Cardiac muscle cell (in vitro differentiated cells and primary cell): ENCODE results near the gene FHIP1B. TPM values are rescaled to one million over a fixed set of nuclear protein-coding genes. Genes with fewer than 3 reads are reported as not detected.

ENCODE experiments used
- DNase-seq, 2 donors: peaks; one replicate each; pipeline versions ENCODE4 v3.0.0 to v3.0.0-alpha.2; 2010 to 2017; ENCODE audit warnings: low read depth in 1 of 2, low spot score in 1 of 2
- H3K27ac ChIP-seq: fragments of 200-600 bp; sonication (generic); 2 replicates; pipeline ENCODE4 v1.5.1; 2016
- H3K27me3 ChIP-seq: fragments of 200-600 bp; sonication (generic); 2 replicates; pipeline ENCODE4 v1.6.0; 2016; ENCODE audit warnings: control low read depth
- H3K36me3 ChIP-seq: fragments of 200-600 bp; sonication (generic); 2 replicates; pipeline ENCODE4 v1.5.1; 2016; ENCODE audit warnings: control low read depth
- H3K4me1 ChIP-seq: fragments of 200-600 bp; sonication (generic); 2 replicates; pipeline ENCODE4 v1.8.1; 2017; ENCODE audit warnings: low read depth, mild to moderate bottlenecking, mixed run types
- H3K4me3 ChIP-seq: fragments of 200-600 bp; sonication (generic); 2 replicates; pipeline ENCODE4 v1.5.1; 2016; ENCODE audit warnings: mild to moderate bottlenecking
- H3K9me3 ChIP-seq: fragments of 200-600 bp; sonication (generic); 2 replicates; pipeline ENCODE4 v1.5.1; 2017; ENCODE audit warnings: low read depth, mild to moderate bottlenecking, control low read depth
- polyA plus RNA-seq: library from polyadenylated mRNA; unstranded; fragments of >200 nt; fragmentation: Nextera tagmentation; extraction: Ambion mirVana; gene quantifications from 2 replicates; pipeline ENCODE4 v1.2.1, GENCODE V29; 2016
- total RNA-seq: library from RNA; depleted of rRNA; stranded (reverse); fragments of >200 nt; gene quantifications from 2 replicates; pipeline ENCODE4 v1.2.3, GENCODE V29; 2016
- TF ChIP-seq, protein P1 (sequence below): IDR thresholded peaks from 2 replicates; pipeline ENCODE4 v1.5.1; 2012; ENCODE audit warnings: low read depth, mild to moderate bottlenecking, low read length

The FHIP1B gene
- total and polyA plus RNA-seq, 2 experiments from 2014 or later = 32.2 to 46.8 TPM

- DNase-seq = no peak
- H3K9me3 ChIP-seq = no peaks in the 10 kb centered on the region
- no peak overlapping the region for H3K4me3 ChIP-seq
- H3K4me1 ChIP-seq = peaks cover 3% of the 10 kb centered on the region
- TF ChIP-seq, protein P1, sequence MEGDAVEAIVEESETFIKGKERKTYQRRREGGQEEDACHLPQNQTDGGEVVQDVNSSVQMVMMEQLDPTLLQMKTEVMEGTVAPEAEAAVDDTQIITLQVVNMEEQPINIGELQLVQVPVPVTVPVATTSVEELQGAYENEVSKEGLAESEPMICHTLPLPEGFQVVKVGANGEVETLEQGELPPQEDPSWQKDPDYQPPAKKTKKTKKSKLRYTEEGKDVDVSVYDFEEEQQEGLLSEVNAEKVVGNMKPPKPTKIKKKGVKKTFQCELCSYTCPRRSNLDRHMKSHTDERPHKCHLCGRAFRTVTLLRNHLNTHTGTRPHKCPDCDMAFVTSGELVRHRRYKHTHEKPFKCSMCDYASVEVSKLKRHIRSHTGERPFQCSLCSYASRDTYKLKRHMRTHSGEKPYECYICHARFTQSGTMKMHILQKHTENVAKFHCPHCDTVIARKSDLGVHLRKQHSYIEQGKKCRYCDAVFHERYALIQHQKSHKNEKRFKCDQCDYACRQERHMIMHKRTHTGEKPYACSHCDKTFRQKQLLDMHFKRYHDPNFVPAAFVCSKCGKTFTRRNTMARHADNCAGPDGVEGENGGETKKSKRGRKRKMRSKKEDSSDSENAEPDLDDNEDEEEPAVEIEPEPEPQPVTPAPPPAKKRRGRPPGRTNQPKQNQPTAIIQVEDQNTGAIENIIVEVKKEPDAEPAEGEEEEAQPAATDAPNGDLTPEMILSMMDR = no peak
- no peaks in the 10 kb centered on the region for H3K27me3 ChIP-seq
- no peaks in the 10 kb centered on the region for H3K36me3 ChIP-seq
- H3K27ac ChIP-seq = no peak overlapping the region
These were observed 3.4 kb upstream of the FHIP1B start for GRCh38 chr11:6237761-6238302.

DNA sequence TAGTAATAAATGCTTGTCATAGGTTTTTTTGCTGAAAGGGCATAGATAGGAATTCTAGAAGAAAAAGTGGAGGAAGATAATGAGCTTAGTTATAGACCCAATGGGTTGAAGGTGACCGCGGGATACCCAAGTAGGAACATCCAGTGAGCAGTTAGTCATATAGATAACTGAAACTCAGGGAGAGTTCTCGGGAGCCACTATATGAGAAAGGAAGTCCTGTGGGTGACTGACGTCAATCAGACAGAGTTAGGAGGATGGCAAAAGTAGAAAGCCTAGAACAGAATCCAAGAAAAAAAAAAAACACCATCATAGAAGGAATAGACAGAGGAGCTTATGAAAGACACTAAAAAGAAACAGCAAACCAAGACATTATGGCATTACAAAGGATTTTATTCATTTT, 2.8 kb upstream of the FHIP1B start:
- H3K4me1 ChIP-seq = peaks cover 6% of the 10 kb centered on the region
- H3K9me3 ChIP-seq = no peaks in the 10 kb centered on the region
- no peak for DNase-seq
- H3K27me3 ChIP-seq = no peaks in the 10 kb centered on the region
- no peak overlapping the region for H3K27ac ChIP-seq
- H3K4me3 ChIP-seq = no peak overlapping the region
- no peaks in the 10 kb centered on the region for H3K36me3 ChIP-seq
- TF ChIP-seq, protein P1 = no peak

GRCh38 chr11:6233984-6234386, 451 bp downstream of the FHIP1B start:
- H3K9me3 ChIP-seq = no peaks in the 10 kb centered on the region
- H3K36me3 ChIP-seq = no peaks in the 10 kb centered on the region
- TF ChIP-seq, protein P1 = no peak
- no peak for DNase-seq
- H3K27me3 ChIP-seq = no peaks in the 10 kb centered on the region
- peak overlapping the region; percentile 84 for H3K27ac ChIP-seq
- peak overlapping the region; percentile 90 for H3K4me3 ChIP-seq
- H3K4me1 ChIP-seq = peaks cover 7% of the 10 kb centered on the region

DNA sequence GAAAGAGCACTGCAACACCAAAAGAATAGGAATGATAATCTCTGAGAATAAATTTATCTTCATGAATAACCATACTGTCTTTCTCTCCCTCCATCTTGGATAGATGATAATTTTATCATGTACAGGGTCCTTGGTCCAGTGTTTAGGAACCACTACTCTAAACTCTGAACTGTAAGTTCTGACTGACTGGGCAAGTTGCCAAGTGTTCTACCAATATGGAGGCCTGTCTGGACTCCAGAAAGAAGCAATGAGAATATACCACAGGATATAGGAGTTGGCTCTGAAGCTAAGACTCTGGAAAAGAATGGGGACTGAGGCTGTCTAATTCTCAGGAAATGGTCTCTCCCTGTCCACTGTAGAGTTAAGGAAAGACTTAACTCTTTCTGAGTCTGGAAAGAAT, 1.5 kb downstream of the FHIP1B start:
- no peaks in the 10 kb centered on the region for H3K9me3 ChIP-seq
- H3K27ac ChIP-seq = no peak overlapping the region
- DNase-seq = no peak
- H3K4me3 ChIP-seq = no peak overlapping the region
- no peaks in the 10 kb centered on the region for H3K27me3 ChIP-seq
- H3K4me1 ChIP-seq = peaks cover 12% of the 10 kb centered on the region
- H3K36me3 ChIP-seq = no peaks in the 10 kb centered on the region
- TF ChIP-seq, protein P1 = no peak

DNA sequence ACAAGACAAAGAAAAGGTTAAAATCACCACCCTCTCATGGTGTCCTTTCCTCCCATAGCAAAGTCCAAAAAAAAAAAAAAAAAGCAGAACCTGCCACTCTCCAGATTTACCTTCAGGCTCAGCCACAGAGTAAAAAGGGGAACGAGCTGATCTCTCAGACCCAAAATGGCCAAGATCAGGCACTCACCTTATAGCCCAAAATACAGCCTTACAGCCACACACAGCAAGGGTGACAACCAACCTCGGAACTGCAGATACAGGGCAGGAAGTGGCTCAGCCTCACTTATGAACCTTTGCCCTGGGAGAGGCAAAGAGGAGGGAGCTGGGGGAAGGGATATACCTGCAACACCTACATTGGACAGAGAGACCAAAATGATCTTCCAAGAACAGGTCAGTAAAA, 4.5 kb downstream of the FHIP1B start:
- TF ChIP-seq, protein P1 = no peak
- H3K9me3 ChIP-seq = no peaks in the 10 kb centered on the region
- peaks cover 16% of the 10 kb centered on the region for H3K4me1 ChIP-seq
- H3K27me3 ChIP-seq = no peaks in the 10 kb centered on the region
- H3K36me3 ChIP-seq = no peaks in the 10 kb centered on the region
- H3K4me3 ChIP-seq = no peak overlapping the region
- H3K27ac ChIP-seq = no peak overlapping the region
- DNase-seq = no peak

DNA sequence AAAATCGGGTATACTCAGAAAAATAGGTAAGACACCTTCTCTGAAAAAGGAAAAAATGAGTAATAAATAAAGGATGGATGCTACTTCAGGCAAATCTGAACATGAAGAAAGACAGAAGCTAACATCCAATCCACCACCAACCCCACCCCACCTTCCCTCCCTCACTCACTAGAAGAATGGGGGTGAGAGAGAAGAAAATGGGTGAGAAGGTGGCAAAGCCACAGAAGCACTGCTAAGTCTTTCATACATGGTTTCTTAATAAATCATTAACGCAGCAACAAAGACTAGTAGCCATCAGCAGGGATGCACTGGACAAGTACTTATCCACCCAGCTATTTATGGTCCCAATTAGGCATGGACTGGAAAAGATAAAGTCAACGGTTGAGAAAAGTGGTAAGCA, 5.9 kb downstream of the FHIP1B start:
- Histone ChIP-seq H3K9me3 (no peaks in the 10 kb centered on the region), H3K27ac (no peak overlapping the region), H3K36me3 (no peaks in the 10 kb centered on the region), H3K27me3 (no peaks in the 10 kb centered on the region), H3K4me3 (no peak overlapping the region), H3K4me1 (peaks cover 15% of the 10 kb centered on the region)
- no peak for DNase-seq
- TF ChIP-seq, protein P1 = no peak
